BE2C (cell line): Measurements from ENCODE around the gene PDE4C.

ENCODE experiments used
- DNase-seq: peaks from one replicate; pipeline ENCODE4 v3.0.0-alpha.2; 2020
- H3K27me3 ChIP-seq: fragments of 250-450 bp; sonication (Bioruptor Pico); 2 replicates; pipeline ENCODE4 v1.5.1; 2020; ENCODE audit warnings: mild to moderate bottlenecking
- H3K36me3 ChIP-seq: fragments of 250-450 bp; sonication (Bioruptor Pico); 2 replicates; pipeline ENCODE4 v1.5.1; 2020; ENCODE audit warnings: mild to moderate bottlenecking
- H3K4me1 ChIP-seq: fragments of 250-450 bp; sonication (Bioruptor Pico); 2 replicates; pipeline ENCODE4 v1.5.1; 2020
- H3K4me3 ChIP-seq: 2 replicates; pipeline ENCODE4 v1.5.1; 2011; ENCODE audit warnings: low read depth, low read length
- H3K9me3 ChIP-seq: fragments of 250-450 bp; sonication (Bioruptor Pico); 2 replicates; pipeline ENCODE4 v1.5.1; 2020
- TF ChIP-seq, protein P1 (sequence below): IDR thresholded peaks from 2 replicates; pipeline ENCODE4 v1.5.1; 2012; ENCODE audit warnings: mild to moderate bottlenecking, low read depth, low read length

Gene PDE4C

DNA sequence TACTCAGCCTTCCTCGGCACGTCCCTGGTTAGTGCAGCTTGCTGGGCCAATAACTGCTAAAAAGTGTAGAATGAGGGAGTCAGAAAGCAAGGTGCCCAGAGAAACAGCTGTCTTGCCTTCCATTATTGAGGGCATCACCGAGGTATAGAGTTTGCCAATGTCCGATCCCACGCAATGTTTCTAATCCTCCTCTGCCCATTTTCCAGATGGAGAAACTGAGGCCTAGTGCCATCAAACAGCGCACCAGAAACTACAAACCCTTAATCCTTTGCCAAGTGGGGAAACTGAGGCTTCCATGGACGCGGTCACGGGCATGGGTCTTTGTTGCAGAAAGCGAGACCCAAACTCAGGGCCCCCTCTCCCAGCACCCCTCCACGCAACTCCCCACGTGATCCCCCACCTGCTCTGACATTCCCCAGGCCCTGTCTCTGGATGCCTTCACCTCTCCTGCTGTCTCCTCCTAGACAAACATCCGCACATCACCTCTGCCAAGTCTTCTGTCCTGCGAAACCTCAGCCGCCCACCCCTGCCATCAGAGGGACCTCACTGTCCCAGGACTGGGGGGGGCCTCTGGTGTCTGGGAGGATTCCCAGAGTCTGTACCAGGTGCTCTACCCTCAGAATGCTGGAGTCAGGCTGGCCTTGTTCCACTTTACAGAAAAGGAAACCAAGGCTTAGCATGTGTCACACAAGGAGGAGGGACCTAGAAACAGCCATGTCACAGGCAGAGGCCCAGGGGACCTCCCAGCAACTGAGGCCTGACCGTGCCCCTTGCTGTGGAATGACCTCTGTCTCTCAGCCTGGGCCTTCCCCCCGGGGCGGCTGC is 930 bp upstream of the PDE4C start:
- TF ChIP-seq, protein P1, sequence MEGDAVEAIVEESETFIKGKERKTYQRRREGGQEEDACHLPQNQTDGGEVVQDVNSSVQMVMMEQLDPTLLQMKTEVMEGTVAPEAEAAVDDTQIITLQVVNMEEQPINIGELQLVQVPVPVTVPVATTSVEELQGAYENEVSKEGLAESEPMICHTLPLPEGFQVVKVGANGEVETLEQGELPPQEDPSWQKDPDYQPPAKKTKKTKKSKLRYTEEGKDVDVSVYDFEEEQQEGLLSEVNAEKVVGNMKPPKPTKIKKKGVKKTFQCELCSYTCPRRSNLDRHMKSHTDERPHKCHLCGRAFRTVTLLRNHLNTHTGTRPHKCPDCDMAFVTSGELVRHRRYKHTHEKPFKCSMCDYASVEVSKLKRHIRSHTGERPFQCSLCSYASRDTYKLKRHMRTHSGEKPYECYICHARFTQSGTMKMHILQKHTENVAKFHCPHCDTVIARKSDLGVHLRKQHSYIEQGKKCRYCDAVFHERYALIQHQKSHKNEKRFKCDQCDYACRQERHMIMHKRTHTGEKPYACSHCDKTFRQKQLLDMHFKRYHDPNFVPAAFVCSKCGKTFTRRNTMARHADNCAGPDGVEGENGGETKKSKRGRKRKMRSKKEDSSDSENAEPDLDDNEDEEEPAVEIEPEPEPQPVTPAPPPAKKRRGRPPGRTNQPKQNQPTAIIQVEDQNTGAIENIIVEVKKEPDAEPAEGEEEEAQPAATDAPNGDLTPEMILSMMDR, result no peak
- Histone ChIP-seq H3K4me1 (peaks cover 5% of the 10 kb centered on the region), H3K27me3 (peaks cover 16% of the 10 kb centered on the region), H3K9me3 (no peaks in the 10 kb centered on the region), H3K4me3 (no peak overlapping the region), H3K36me3 (no peaks in the 10 kb centered on the region)
- DNase-seq, result no peak

DNA sequence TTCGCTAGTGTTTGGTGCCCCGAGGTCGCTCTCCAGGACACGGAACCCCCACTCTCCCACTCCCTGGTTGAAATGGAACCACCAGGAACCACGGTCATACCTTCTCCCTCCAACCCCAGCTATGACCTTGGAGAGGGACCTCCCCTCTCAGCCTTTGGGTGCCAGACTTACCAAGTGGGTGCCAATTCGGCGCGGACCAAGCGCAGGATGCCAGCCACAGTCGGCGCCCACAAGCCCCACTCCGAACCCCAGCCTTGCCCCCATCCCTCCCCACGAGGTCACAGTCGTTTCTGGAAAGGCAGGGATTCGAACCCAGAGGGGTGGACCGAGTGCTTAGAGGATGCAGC is 910 bp downstream of the PDE4C start:
- Histone ChIP-seq H3K4me1 (peaks cover 3% of the 10 kb centered on the region; the same call in 1 of the 2 replicates), H3K27me3 (peaks cover 16% of the 10 kb centered on the region), H3K9me3 (no peaks in the 10 kb centered on the region), H3K36me3 (no peaks in the 10 kb centered on the region), H3K4me3 (peak overlapping the region; percentile 43)
- TF ChIP-seq, protein P1, result no peak
- no peak for DNase-seq

DNA sequence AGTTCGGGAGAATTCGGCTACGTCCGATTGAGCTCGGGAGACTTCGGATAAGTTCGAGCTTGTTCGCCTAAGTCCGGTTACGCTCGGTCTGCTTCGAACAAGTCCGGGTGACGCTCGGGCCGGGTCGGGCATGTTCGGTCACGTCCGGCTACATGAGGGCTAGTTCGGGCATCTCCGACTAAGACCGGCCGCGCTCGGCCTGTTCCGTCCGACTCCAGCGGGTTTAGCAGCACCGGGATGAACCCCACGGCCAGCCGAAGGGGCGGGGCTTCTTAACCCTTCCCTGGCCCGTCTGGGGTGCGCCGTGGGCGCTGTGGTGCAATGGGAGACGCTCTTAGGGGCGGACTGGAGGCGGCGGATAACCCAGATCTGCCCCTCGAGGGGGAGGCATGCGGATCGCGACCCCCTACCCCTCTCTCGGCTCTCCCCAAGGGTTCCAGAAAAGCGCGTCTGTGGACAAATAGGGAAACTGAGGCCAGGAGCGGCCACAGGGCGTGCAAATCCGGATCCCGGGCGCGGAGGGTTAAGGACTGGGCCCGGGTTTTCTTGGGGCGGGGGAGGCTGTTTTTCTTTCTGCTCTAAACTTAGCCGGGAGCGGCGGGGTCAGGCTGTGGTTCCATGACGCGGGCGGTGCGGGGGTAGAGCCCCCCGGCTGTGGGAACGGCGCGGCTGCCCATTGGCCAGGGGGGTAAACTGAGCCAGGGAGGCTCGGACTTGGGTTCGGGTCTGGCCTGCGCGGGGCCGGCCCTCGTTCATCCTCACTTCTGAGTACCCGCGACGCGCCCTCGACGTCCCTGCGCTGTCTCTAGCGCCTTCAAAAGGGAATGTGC is 1.5 kb downstream of the PDE4C start:
- H3K9me3 ChIP-seq, result no peaks in the 10 kb centered on the region
- peak overlapping the region; percentile 50 for H3K4me3 ChIP-seq
- H3K27me3 ChIP-seq, result peaks cover 16% of the 10 kb centered on the region
- H3K36me3 ChIP-seq, result no peaks in the 10 kb centered on the region
- H3K4me1 ChIP-seq, result peaks cover 3% of the 10 kb centered on the region; the same call in 1 of the 2 replicates
- TF ChIP-seq, protein P1, result no peak
- peak; percentile 98 for DNase-seq

DNA sequence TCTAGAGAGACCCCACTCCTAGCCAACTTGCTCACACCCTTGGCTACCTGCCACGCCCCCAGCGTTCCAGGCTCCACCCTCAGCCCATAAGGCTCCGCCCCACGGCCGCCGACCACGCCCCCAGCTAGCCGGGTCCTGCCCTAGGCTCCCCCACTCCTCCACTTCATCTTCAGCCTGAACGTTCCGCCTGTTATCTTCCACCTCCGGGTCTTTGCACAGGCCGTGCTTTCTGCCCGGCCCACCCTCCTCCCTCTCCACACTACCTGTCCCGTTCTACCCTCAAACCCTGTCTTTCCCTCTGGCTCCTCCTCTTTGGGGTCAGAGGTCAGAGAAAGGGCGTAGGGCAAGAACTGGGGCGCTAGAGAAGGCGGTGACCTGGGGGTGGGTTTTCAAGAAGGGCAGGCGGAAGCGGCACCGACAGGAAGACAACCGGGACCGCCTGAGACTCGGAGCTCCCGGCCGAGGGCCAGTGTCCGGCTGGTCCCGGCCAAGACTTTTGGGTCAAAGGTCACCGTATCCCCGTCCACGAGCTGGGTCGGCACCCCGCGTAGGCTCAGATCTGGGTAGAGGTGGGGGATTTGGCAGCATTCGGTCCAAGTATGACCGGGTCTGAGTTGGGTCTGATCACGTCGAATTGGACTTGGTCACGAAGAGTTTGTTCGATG is 2.2 kb downstream of the PDE4C start:
- DNase-seq, result peak; percentile 77
- H3K9me3 ChIP-seq, result no peaks in the 10 kb centered on the region
- peaks cover 16% of the 10 kb centered on the region for H3K27me3 ChIP-seq
- peaks cover 3% of the 10 kb centered on the region; the same call in 1 of the 2 replicates for H3K4me1 ChIP-seq
- TF ChIP-seq, protein P1, result no peak
- no peaks in the 10 kb centered on the region for H3K36me3 ChIP-seq
- H3K4me3 ChIP-seq, result peak overlapping the region; percentile 50

DNA sequence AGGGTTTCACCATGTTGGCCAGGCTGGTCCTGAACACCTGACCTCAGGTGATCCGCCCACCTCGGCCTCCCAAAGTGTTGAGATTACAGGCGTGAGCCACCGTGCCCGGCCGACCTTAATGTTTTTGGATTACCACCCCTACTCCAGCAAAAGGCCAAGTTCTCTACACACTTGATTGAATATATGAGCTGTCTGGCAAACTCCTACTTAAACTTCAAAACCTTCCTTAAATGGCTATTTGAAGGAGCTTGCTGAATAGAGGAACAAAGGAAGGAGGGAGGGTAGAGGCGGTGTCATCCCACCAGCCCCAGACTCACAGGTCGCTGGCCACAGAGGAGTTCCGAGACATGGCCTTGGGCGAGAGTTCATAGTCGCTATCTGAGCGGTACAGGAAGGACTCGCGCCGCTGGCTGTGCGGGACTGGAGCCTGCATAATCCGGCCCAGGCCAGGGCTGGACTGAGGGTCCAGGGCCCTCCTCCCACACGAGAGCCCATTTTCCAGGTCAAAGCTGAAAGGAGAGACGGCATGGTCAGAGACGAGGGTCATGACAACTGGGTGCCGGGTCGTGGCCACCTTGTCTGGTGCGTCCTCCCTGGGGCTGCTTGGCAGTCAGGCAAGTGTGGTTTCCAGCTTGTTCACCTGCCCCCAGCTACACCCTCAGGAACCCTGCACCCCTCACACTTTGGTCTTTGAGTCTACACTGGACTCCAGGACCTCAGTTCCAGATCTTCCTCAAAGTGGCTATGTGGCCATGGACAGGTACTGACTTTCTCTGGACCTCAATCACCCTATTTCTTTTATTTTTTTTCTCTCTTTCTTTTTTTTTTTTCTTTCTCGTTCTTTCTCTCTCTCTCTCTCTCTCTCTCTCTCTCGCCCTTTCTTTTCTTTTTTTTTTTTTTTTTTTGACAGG is 4.2 kb downstream of the PDE4C start:
- H3K27me3 ChIP-seq, result peaks cover 16% of the 10 kb centered on the region
- no peak overlapping the region for H3K4me3 ChIP-seq
- no peaks in the 10 kb centered on the region for H3K36me3 ChIP-seq
- DNase-seq, result no peak
- TF ChIP-seq, protein P1, result no peak
- H3K9me3 ChIP-seq, result no peaks in the 10 kb centered on the region
- peaks cover 3% of the 10 kb centered on the region; the same call in 1 of the 2 replicates for H3K4me1 ChIP-seq
